ENCODE data around the gene PIK3CD. TPM values are rescaled to one million over a fixed set of nuclear protein-coding genes. Genes with fewer than 3 reads are reported as not detected.

The PIK3CD gene
- total RNA-seq, 2 donors from 2014 or later: 12.4 to 18.7 TPM

- Histone ChIP-seq H3K27ac (peak overlapping the region in 1 of 2 donors; percentile 38), H3K4me3 (peak overlapping the region; percentile 13), H3K4me1 (ENCODE audit: control insufficient read depth in 1 of 2, low read depth in 2 of 2) (peaks cover 3 to 9% of the 10 kb centered on the region in 2 donors), H3K9me3 (no peaks in the 10 kb centered on the region), H3K36me3 (peaks cover 17% of the 10 kb centered on the region), H3K27me3 (replicated peaks; ENCODE audit: insufficient read depth) (no peaks in the 10 kb centered on the region)
- no peak for ATAC-seq (ENCODE audit: insufficient number of reproducible peaks, low FRiP score, low read depth)
- no peak for TF ChIP-seq CTCF (IDR thresholded peaks at IDR 0.05)
- DNase-seq (ENCODE audit: low spot score): no peak
Observed at GRCh38 chr1:9717193-9718005, 65.9 kb downstream of the PIK3CD start.

GRCh38 chr1:9718006-9718680 is 66.6 kb downstream of the PIK3CD start:
- ATAC-seq (ENCODE audit: insufficient number of reproducible peaks, low FRiP score, low read depth) (no peak), DNase-seq (ENCODE audit: low spot score) (no peak)
- Histone ChIP-seq H3K4me3 (no peak overlapping the region), H3K4me1 (ENCODE audit: control insufficient read depth in 1 of 2, low read depth in 2 of 2) (peaks cover 3 to 9% of the 10 kb centered on the region in 2 donors), H3K27me3 (replicated peaks; ENCODE audit: insufficient read depth) (no peaks in the 10 kb centered on the region), H3K27ac (no peak overlapping the region), H3K36me3 (peaks cover 23% of the 10 kb centered on the region), H3K9me3 (peaks cover under 1% of the 10 kb centered on the region)
- no peak for TF ChIP-seq CTCF (IDR thresholded peaks at IDR 0.05)

GRCh38 chr1:9719978-9720722 is 68.6 kb downstream of the PIK3CD start:
- Histone ChIP-seq H3K9me3 (peaks cover 7% of the 10 kb centered on the region), H3K27ac (no peak overlapping the region), H3K36me3 (peaks cover 29% of the 10 kb centered on the region), H3K4me1 (ENCODE audit: control insufficient read depth in 1 of 2, low read depth in 2 of 2) (peaks cover 3 to 9% of the 10 kb centered on the region in 2 donors), H3K4me3 (no peak overlapping the region), H3K27me3 (replicated peaks; ENCODE audit: insufficient read depth) (no peaks in the 10 kb centered on the region)
- DNase-seq (ENCODE audit: low spot score): no peak
- TF ChIP-seq CTCF (IDR thresholded peaks at IDR 0.05): no peak
- ATAC-seq (ENCODE audit: insufficient number of reproducible peaks, low FRiP score, low read depth): no peak

GRCh38 chr1:9720785-9721605 is 69.5 kb downstream of the PIK3CD start:
- Histone ChIP-seq H3K36me3 (peaks cover 29% of the 10 kb centered on the region), H3K27me3 (replicated peaks; ENCODE audit: insufficient read depth) (no peaks in the 10 kb centered on the region), H3K27ac (no peak overlapping the region), H3K9me3 (peaks cover 7% of the 10 kb centered on the region), H3K4me1 (ENCODE audit: control insufficient read depth in 1 of 2, low read depth in 2 of 2) (peaks cover 3 to 9% of the 10 kb centered on the region in 2 donors), H3K4me3 (no peak overlapping the region)
- no peak for TF ChIP-seq CTCF (IDR thresholded peaks at IDR 0.05)
- no peak for DNase-seq (ENCODE audit: low spot score)
- no peak for ATAC-seq (ENCODE audit: insufficient number of reproducible peaks, low FRiP score, low read depth)

Data from thoracic aorta (tissue), 2 donors.